Measurements from ENCODE around the gene GAK.
A peak's percentile ranks its signal among the peaks of the same experiment; 100 is the strongest.

GAK gene

GRCh38 chr4:851701-852430 lies 80.2 kb downstream of the GAK start:
- DNase-seq (ENCODE audit: low read depth in 2 of 2), result no peak

- no peak for DNase-seq (ENCODE audit: low read depth in 2 of 2)
Measured at GRCh38 chr4:850323-850945, 81.7 kb downstream of the GAK start.

DNA sequence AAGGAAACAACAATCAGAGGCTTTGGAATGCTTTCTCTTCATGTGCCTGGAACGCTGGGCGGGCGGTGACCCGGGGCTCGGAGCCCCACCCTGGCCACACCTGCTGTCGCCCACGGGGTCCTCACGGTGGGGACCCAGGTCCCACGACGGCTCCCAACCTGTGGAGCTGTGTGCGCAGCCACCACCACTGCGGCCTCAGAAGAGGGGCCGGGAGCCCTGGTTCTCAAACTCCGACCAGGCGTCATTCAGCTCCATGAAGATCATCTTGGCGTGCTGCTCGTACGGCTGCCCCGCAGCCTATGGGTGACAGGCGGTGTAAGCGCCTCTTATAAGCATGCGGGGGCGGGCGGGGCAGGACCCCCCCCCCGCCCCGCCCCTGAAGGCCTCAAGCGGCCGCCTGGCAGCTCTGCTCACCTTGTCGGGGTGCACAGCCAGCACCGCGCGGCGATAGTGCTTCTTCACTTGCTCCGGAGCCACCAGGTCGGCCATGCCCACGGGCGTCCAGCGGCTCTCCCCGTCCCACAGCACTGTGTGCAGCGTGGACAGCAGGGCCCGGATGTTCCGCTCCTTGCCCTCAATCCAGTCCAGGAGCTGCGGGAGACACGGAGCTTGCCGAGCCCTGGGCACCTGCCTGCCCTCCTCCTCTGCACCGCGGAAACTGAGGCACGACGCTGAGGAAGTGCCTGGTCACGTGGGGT lies 82.5 kb downstream of the GAK start:
- DNase-seq (ENCODE audit: low read depth in 2 of 2), result no peak

DNA sequence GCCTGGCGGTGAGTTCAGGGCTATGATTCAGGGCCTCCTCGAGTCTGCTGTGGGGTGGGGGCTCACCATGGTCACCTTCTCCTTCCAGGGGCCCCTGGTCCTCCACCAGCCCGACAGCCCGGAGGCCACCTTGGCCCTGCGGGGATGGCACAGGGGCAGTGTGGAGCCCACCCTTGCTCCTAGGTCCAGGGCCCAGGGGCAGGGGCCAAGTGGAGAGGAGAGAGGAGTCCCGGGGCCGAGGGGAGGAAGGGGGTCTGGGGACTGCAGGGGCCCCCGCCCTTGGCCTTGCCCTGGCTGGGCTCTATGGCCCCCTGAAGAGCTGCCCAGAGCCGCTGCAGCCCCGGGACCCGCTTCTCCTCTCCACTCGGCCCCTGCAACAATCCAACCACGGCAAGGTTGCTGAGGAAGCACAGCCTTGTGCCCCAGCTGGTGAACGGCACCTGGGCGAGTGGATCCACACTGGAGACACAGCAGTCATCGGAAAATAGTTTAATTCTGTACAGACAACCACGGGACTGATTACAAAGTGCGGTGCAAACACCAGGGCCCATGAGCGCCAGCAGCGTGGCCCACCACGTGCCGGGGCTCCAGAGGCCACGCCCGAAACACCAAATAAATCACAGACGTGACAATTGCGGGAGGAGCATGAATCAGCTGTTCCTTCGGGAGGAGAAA lies 83.2 kb downstream of the GAK start:
- no peak for DNase-seq (ENCODE audit: low read depth in 2 of 2)

- no peak for DNase-seq (ENCODE audit: low read depth in 2 of 2)
Measured at GRCh38 chr4:848307-848691, 83.8 kb downstream of the GAK start.

DNA sequence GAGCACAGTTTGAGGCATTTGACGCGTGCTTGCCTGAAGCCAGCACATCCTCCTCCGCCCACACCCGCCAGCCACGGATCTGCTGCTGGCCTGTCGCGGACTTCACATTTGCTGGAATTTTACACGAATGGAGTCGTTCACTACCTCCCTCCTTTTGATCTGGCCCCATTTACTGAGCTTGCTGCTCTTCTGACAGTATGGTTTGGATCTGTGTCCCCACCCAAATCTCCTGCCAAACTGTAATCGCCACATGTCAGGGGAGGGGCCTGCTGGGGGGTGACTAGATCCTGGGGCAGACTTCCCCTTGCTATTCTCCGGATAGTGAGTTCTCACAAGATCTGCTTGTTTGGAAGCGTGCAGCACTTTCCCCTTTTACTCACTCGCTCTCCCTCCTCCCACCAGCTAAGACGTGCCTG lies 86.3 kb downstream of the GAK start:
- peak in 1 of 2 experiments; percentile 3 for DNase-seq (ENCODE audit: low read depth in 2 of 2)

DNA sequence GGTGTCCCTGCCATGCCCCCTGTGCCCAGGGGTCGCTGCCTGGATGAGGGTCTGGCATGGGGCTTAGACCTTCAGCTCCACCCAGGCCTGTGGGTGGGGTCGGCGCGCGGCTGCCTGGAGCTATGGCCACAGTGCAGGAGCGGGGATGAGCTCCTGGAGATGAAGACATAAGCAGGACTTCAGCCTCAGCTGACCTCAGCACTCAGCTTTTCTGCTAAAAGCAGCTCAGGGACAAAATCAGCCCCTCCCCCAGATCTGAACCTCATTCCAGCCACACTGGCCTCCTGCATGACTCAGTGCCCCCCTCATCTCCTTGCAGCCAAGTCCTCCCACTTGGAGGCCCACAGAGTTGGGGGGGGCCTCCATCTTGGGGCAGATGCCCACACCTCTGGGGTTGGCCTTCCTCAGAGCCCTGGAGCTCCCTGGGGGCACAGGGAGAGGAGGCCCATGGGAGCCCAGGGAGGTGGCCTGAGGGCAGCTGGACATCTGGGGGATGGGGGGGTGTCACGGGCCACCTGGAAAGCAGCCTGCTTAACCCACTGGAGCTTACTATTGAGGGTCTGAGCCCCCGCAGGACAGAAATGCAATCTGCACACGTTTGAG lies 86.8 kb downstream of the GAK start:
- DNase-seq (ENCODE audit: low read depth in 2 of 2), result peak in 1 of 2 experiments; percentile 2

GRCh38 chr4:844752-845232 lies 87.3 kb downstream of the GAK start:
- no peak for DNase-seq (ENCODE audit: low read depth in 2 of 2)

DNA sequence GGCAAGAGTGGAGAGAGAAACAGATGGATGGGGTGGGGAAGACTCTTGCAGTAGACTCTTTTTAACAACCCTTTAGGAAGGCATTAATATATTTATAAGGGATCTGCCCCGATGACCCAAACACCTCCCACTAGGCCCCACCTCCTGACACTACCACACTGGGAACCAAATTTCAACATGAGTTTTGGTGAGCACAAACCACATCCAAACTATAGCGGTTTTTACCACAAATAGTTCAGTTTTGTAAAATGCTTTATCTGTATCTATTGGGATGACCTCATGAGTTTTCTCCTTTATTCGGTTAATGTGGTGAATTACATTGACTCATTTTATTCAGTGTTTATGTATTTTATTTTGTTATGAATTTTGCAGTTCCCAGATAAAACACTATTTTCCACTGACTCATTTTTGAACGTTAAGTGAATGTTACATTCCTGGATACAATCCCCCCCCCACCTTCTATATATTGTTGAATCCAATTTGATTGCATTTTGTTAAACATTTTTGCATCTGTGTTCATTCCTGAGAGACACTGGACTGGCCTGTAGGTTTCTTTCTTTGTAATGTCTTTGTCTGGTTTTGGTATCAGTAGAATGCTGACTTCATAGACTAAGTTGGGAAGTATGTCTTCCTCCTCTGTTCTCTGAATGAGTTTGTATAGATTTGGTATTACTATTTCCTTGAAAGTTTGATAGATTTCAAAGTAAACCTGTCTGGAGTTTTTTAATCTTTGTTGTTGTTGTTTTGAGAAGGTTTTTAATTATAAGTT lies 92.3 kb downstream of the GAK start:
- DNase-seq (ENCODE audit: low read depth in 2 of 2), result no peak

DNA sequence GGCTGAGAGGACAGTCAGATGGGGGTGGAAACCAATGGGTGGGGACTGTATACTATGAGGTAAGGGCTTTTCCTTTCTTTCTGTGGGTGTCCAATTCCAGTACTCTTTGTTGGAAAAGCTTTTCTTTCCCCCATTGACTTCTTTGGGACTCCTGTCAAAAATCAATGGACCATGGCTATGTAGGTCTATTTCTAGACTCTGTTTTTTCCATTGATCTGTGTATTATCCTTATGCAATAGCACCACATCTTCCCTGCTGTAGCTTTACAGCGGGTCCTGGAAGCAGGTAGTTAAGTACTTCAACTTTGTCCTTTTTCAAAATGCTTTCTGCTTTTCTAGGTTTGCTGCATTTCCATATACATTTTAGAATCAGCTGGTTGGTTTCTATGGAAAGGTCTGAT lies 94.3 kb downstream of the GAK start:
- no peak for DNase-seq (ENCODE audit: low read depth in 2 of 2)

GRCh38 chr4:836750-837301 lies 95.3 kb downstream of the GAK start:
- DNase-seq (ENCODE audit: low read depth in 2 of 2), result no peak

GRCh38 chr4:836003-836511 lies 96.1 kb downstream of the GAK start:
- DNase-seq (ENCODE audit: low read depth in 2 of 2), result no peak

DNA sequence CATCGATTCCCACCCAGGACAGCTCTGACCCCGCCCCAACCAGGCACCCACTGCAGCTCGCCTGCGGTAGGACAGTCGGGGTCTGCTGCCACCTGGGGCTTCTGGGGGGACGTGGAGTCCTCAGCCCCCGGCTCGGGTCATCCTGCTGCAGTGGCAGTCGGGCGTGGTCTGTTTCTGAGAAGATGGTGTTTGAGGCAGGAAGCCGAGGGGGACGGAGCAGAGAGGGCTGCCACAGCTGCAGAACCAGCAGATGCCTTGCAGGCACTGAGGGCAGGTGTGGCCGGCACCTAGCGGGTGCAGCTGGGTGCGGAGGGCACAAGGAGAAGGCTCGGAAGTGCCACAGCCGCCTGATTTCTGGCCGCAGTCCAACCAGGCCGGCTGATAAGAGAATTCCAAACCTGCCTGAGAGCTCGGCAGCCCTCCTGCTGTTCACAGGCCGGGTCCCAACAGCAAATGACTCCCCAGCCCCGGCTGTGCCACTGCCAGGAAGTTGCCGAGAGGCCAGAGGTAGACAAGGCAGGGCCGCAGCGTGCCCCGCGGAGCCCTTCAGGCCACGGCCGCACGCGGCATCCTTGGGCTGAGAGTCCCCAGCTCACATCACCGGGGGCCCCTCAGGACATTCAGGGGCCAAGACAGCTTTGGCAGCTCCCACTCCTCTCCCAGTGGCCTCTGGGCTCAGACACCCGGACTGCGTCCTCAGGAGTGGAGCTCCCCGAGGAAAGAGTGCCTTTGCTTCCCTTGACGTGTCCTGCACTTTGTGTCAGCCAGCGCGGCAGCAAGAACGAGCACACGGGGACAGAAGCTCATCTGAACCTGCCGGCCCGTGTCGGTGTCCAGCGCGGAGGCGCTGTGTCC lies 96.7 kb downstream of the GAK start:
- DNase-seq (ENCODE audit: low read depth in 2 of 2), result no peak

DNA sequence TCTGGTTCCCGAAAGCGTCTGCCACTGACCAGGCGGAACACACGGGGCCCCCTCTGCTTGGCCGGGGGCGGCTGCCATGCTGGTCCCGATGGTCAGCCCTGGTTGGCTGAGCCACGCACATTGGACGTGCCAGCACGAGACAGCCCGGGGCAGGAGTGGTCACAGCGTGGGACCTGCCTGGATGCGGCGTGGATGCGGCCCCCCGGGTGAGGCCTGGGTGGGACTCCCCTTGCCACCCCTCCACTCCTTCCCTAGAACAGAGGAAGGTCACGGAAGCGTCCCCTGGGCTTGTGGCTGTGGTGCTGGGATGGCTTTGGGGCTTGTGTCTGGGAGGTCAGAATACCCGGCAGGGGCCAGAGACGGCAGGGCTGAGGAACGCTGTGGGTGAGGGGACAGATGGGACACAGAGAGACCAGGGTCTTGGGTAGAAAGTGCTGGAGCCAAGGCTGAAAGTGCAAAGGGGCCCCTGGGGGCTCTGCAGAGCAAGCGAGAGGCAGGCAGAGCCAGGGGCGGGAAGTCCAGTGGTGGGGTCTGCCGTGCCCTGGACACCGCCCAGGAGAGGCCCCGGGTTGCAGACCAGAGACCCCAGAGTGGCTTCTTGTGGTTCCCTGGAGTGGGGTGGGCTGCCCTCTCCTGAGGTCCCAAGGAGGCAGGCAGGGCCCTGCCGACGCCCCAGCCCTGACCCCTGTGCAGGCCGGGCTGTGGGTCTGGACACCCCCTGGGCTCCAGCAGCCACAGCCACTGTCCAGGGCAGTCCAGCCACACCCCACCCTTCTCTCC lies 97.6 kb downstream of the GAK start:
- no peak for DNase-seq (ENCODE audit: low read depth in 2 of 2)

DNA sequence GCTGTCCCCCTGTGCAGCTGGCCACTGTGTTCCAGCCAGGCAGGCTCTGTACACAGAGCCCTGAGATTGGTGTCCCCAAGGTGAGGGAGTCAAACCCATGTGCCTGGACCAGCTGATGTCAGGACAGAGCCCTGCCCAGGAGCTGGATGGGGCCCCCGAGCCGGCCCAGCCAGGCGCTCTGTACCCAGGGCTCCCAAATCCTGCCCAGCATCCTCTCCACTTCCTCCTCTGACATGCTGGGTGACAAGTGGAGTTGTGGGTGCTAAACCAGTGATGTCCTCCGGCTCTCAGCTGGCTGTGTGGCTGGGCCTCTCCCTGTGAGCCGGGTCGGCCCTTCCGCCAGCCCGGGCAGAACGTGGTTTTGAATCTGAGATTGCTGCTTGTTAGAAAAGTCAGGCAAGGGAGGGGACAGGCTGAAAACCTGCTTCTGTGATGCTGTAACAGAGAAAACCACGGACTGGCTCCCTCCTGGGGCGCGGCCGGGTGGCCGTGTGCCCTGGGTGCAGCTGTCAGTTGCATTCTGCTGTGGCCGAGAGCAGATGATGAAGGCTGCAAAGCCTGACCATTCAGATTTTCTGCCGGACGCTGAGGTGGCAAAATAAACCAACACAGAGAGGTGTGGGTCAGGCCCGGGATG lies 98.3 kb downstream of the GAK start:
- no peak for DNase-seq (ENCODE audit: low read depth in 2 of 2)

DNA sequence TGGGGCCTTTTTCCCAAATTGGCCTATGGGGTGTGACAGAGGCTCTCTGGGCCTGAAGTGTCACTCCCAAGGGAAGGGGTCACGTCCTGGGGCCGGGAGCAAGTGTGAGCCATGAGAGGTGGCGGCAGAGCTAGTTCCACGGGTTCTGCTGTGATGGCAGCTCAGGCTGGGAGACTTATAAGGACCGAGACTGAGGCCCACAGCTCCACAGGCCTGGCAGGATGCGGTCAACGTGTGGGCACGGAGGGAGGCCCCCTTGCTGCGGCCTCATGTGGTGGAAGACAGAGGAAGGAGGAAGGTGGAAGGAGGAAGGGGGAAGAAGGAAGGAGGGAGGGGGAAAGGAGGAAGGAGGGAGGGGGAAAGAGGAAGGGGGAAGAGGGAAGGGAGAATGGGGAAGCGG lies 99.0 kb downstream of the GAK start:
- no peak for DNase-seq (ENCODE audit: low read depth in 2 of 2)

- DNase-seq (ENCODE audit: low read depth in 2 of 2), result no peak
Measured at GRCh38 chr4:832536-832935, 99.6 kb downstream of the GAK start.

DNA sequence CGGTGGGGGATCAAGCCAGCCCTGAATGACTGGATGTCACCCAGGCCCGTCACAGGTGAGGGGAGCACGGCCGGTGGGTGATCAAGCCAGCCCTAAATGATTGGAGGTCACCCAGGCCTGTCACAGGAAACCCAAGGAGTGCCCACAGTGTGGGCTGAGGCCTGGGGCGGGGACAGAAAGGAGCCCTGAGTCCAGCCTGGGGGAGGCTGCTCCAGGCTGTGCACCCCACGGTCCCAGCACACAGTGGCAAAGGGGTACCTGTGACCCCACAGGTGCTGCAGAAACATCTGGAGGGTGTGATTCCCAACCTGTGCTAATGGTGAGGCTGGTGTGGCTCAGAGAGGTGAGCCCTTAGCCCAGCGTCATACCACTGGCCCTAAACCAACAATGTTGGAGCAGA lies 100.0 kb downstream of the GAK start:
- no peak for DNase-seq (ENCODE audit: low read depth in 2 of 2)

DNA sequence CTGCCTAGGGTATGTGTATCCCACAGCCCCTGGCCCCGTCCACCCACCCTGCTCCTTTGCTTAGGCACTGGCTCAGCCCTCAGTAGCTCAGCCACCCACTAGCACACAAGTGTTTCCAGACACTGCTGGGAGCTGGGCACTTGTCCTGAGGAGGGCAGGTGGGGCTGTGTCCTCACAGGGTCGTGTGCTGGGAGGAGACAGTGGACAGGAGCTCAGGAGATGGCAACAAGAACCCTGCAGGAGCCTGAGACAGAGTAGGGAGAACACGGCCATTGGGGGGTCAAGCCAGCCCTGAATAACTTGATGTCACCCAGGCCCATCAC lies 100.7 kb downstream of the GAK start:
- DNase-seq (ENCODE audit: low read depth in 2 of 2), result no peak

Measured in fibroblast of skin of left biceps (primary cell).